ENCODE data around the gene ATG7. TPM values are rescaled to one million over a fixed set of nuclear protein-coding genes. Genes with fewer than 3 reads are reported as not detected.

Gene ATG7
- polyA plus RNA-seq, 1 donor (not counting 4 experiments of a cell fraction or from before 2014, with no cell fraction given), result 27.9 TPM

- dilution Hi-C loops (cut with MboI; ENCODE audit: extremely low pct_ligation_motif_present, low sequenced_read_pairs), result no loop called here
- H3K4me2 ChIP-seq (ENCODE audit: control insufficient read depth, extremely low read depth, insufficient read depth, low read depth, low read length), result no peak overlapping the region
- H3K4me1 ChIP-seq (ENCODE audit: control insufficient read depth, extremely low read depth, insufficient read depth, low read length), result peaks cover 3% of the 10 kb centered on the region
- DNase-seq (ENCODE audit: low read depth, low spot score) (no peak), FAIRE-seq (no peak)
- H4K20me1 ChIP-seq (ENCODE audit: control insufficient read depth, extremely low read depth, insufficient read depth, low read length), result no peaks in the 10 kb centered on the region
- no peak overlapping the region for H3K9ac ChIP-seq (ENCODE audit: control insufficient read depth, extremely low read depth, insufficient read depth, low read length)
- no peaks in the 10 kb centered on the region for H3K36me3 ChIP-seq (ENCODE audit: control insufficient read depth in 2 of 2, extremely low read depth in 1 of 2, insufficient read depth in 2 of 2, low read length in 2 of 2)
- no peak overlapping the region for H3K4me3 ChIP-seq (ENCODE audit: control insufficient read depth in 2 of 3, extremely low read depth in 1 of 3, insufficient read depth in 2 of 3, low read depth in 1 of 3, low read length in 3 of 3)
- H3K27ac ChIP-seq (ENCODE audit: control insufficient read depth, insufficient read depth, low read length), result no peak overlapping the region
- H3K9me1 ChIP-seq (ENCODE audit: control insufficient read depth, extremely low read depth, insufficient read depth, low read length), result no peaks in the 10 kb centered on the region
- no peaks in the 10 kb centered on the region for H3K79me2 ChIP-seq (ENCODE audit: control insufficient read depth, insufficient read depth, low read length)
- H2AFZ ChIP-seq (ENCODE audit: control insufficient read depth, low read length), result no peak overlapping the region
- no peaks in the 10 kb centered on the region for H3K9me3 ChIP-seq (ENCODE audit: control insufficient read depth, low read depth, low read length)
- H3K27me3 ChIP-seq (ENCODE audit: control insufficient read depth, extremely low read depth, insufficient read depth, low read length), result no peaks in the 10 kb centered on the region
- TF ChIP-seq CTCF (optimal IDR thresholded peaks at IDR 0.05 in 1 of 3, IDR thresholded peaks at IDR 0.05 in 1 of 3, conservative IDR thresholded peaks at IDR 0.05 in 1 of 3; ENCODE audit: extremely low read depth in 1 of 3, insufficient read depth in 2 of 3, low read length in 3 of 3), result no peak
These were observed 272.4 kb downstream of the ATG7 start for GRCh38 chr3:11544412-11545181.

GRCh38 chr3:11545186-11545851, 273.1 kb downstream of the ATG7 start:
- H3K4me2 ChIP-seq (ENCODE audit: control insufficient read depth, extremely low read depth, insufficient read depth, low read depth, low read length), result no peak overlapping the region
- H3K9ac ChIP-seq (ENCODE audit: control insufficient read depth, extremely low read depth, insufficient read depth, low read length), result no peak overlapping the region
- no peaks in the 10 kb centered on the region for H3K36me3 ChIP-seq (ENCODE audit: control insufficient read depth in 2 of 2, extremely low read depth in 1 of 2, insufficient read depth in 2 of 2, low read length in 2 of 2)
- no peak for FAIRE-seq
- TF ChIP-seq EZH2 (IDR thresholded peaks at IDR 0.05; ENCODE audit: low read length), result no peak
- no peak for TF ChIP-seq CTCF (optimal IDR thresholded peaks at IDR 0.05 in 1 of 3, IDR thresholded peaks at IDR 0.05 in 1 of 3, conservative IDR thresholded peaks at IDR 0.05 in 1 of 3; ENCODE audit: extremely low read depth in 1 of 3, insufficient read depth in 2 of 3, low read length in 3 of 3)
- H3K4me3 ChIP-seq (ENCODE audit: control insufficient read depth in 2 of 3, extremely low read depth in 1 of 3, insufficient read depth in 2 of 3, low read depth in 1 of 3, low read length in 3 of 3), result no peak overlapping the region
- peaks cover 3% of the 10 kb centered on the region for H3K4me1 ChIP-seq (ENCODE audit: control insufficient read depth, extremely low read depth, insufficient read depth, low read length)
- dilution Hi-C loops (cut with MboI; ENCODE audit: extremely low pct_ligation_motif_present, low sequenced_read_pairs), result no loop called here
- no peaks in the 10 kb centered on the region for H4K20me1 ChIP-seq (ENCODE audit: control insufficient read depth, extremely low read depth, insufficient read depth, low read length)
- H3K27me3 ChIP-seq (ENCODE audit: control insufficient read depth, extremely low read depth, insufficient read depth, low read length), result no peaks in the 10 kb centered on the region
- no peaks in the 10 kb centered on the region for H3K9me1 ChIP-seq (ENCODE audit: control insufficient read depth, extremely low read depth, insufficient read depth, low read length)
- DNase-seq (ENCODE audit: low read depth, low spot score), result no peak
- H2AFZ ChIP-seq (ENCODE audit: control insufficient read depth, low read length), result no peak overlapping the region
- no peaks in the 10 kb centered on the region for H3K79me2 ChIP-seq (ENCODE audit: control insufficient read depth, insufficient read depth, low read length)
- no peak overlapping the region for H3K27ac ChIP-seq (ENCODE audit: control insufficient read depth, insufficient read depth, low read length)
- no peaks in the 10 kb centered on the region for H3K9me3 ChIP-seq (ENCODE audit: control insufficient read depth, low read depth, low read length)

Measured in keratinocyte (primary cell).